Measurements from ENCODE around the gene SENP6.

The SENP6 gene

GRCh38 chr6:75745404-75745803, 143.7 kb downstream of the SENP6 start:
- Histone ChIP-seq H3K4me3 (ENCODE audit: low read length) (no peak overlapping the region), H3K36me3 (ENCODE audit: control insufficient read depth, insufficient read depth, low read length) (no peaks in the 10 kb centered on the region), H3K9me3 (ENCODE audit: control insufficient read depth, insufficient read depth, low read length) (no peaks in the 10 kb centered on the region), H3K27me3 (ENCODE audit: control insufficient read depth, insufficient read depth, low read length) (no peaks in the 10 kb centered on the region), H3K4me1 (ENCODE audit: control insufficient read depth, insufficient read depth, low read length) (no peaks in the 10 kb centered on the region), H3K27ac (ENCODE audit: low read length) (no peak overlapping the region)
- no peak for DNase-seq (ENCODE audit: low read depth, low spot score)
- no CpG with 5 or more reads among the region's 3 CpGs for WGBS (ENCODE audit: insufficient coverage, insufficient read length)

- Histone ChIP-seq H3K9me3 (ENCODE audit: control insufficient read depth, insufficient read depth, low read length) (no peaks in the 10 kb centered on the region), H3K36me3 (ENCODE audit: control insufficient read depth, insufficient read depth, low read length) (no peaks in the 10 kb centered on the region), H3K27ac (ENCODE audit: low read length) (no peak overlapping the region), H3K27me3 (ENCODE audit: control insufficient read depth, insufficient read depth, low read length) (no peaks in the 10 kb centered on the region), H3K4me3 (ENCODE audit: low read length) (no peak overlapping the region), H3K4me1 (ENCODE audit: control insufficient read depth, insufficient read depth, low read length) (no peaks in the 10 kb centered on the region)
- WGBS (ENCODE audit: insufficient coverage, insufficient read length) = no CpG with 5 or more reads among the region's 2 CpGs
- no peak for DNase-seq (ENCODE audit: low read depth, low spot score)
Observed at GRCh38 chr6:75746221-75746620, 144.5 kb downstream of the SENP6 start.

- no CpG with 5 or more reads among the region's 9 CpGs for WGBS (ENCODE audit: insufficient coverage, insufficient read length)
- Histone ChIP-seq H3K4me1 (ENCODE audit: control insufficient read depth, insufficient read depth, low read length) (no peaks in the 10 kb centered on the region), H3K4me3 (ENCODE audit: low read length) (no peak overlapping the region), H3K9me3 (ENCODE audit: control insufficient read depth, insufficient read depth, low read length) (no peaks in the 10 kb centered on the region), H3K36me3 (ENCODE audit: control insufficient read depth, insufficient read depth, low read length) (no peaks in the 10 kb centered on the region), H3K27ac (ENCODE audit: low read length) (no peak overlapping the region), H3K27me3 (ENCODE audit: control insufficient read depth, insufficient read depth, low read length) (no peaks in the 10 kb centered on the region)
- DNase-seq (ENCODE audit: low read depth, low spot score) = no peak
Observed at GRCh38 chr6:75747152-75747992, 145.7 kb downstream of the SENP6 start.

- peak overlapping the region; percentile 59; the same call in 1 of the 2 replicates for H3K4me3 ChIP-seq (ENCODE audit: low read length)
- no peaks in the 10 kb centered on the region for H3K9me3 ChIP-seq (ENCODE audit: control insufficient read depth, insufficient read depth, low read length)
- no peak overlapping the region for H3K27ac ChIP-seq (ENCODE audit: low read length)
- WGBS (ENCODE audit: insufficient coverage, insufficient read length) = no CpG with 5 or more reads among the region's 17 CpGs
- H3K27me3 ChIP-seq (ENCODE audit: control insufficient read depth, insufficient read depth, low read length) = no peaks in the 10 kb centered on the region
- H3K4me1 ChIP-seq (ENCODE audit: control insufficient read depth, insufficient read depth, low read length) = no peaks in the 10 kb centered on the region
- DNase-seq (ENCODE audit: low read depth, low spot score) = no peak
- no peaks in the 10 kb centered on the region for H3K36me3 ChIP-seq (ENCODE audit: control insufficient read depth, insufficient read depth, low read length)
Observed at GRCh38 chr6:75748003-75748742, 146.5 kb downstream of the SENP6 start.

GRCh38 chr6:75748743-75749538, 147.3 kb downstream of the SENP6 start, which contains the start of gene MYO6:
MYO6 (plus strand) TSS chr6:75749239; CDS start chr6:75817548, 68,309 bp downstream.
- Histone ChIP-seq H3K27me3 (ENCODE audit: control insufficient read depth, insufficient read depth, low read length) (no peaks in the 10 kb centered on the region), H3K4me1 (ENCODE audit: control insufficient read depth, insufficient read depth, low read length) (no peaks in the 10 kb centered on the region), H3K4me3 (ENCODE audit: low read length) (peak within 1 kb of the TSS; percentile 59), H3K36me3 (ENCODE audit: control insufficient read depth, insufficient read depth, low read length) (no peaks in the 10 kb centered on the region), H3K9me3 (ENCODE audit: control insufficient read depth, insufficient read depth, low read length) (no peaks in the 10 kb centered on the region), H3K27ac (ENCODE audit: low read length) (no peak within 1 kb of the TSS)
- no CpG with 5 or more reads among the region's 97 CpGs for WGBS (ENCODE audit: insufficient coverage, insufficient read length)
- no peak for DNase-seq (ENCODE audit: low read depth, low spot score)

- DNase-seq (ENCODE audit: low read depth, low spot score) = no peak
- Histone ChIP-seq H3K9me3 (ENCODE audit: control insufficient read depth, insufficient read depth, low read length) (no peaks in the 10 kb centered on the region), H3K27me3 (ENCODE audit: control insufficient read depth, insufficient read depth, low read length) (no peaks in the 10 kb centered on the region), H3K4me1 (ENCODE audit: control insufficient read depth, insufficient read depth, low read length) (no peaks in the 10 kb centered on the region), H3K4me3 (ENCODE audit: low read length) (no peak overlapping the region), H3K36me3 (ENCODE audit: control insufficient read depth, insufficient read depth, low read length) (no peaks in the 10 kb centered on the region), H3K27ac (ENCODE audit: low read length) (no peak overlapping the region)
- no CpG with 5 or more reads among the region's 2 CpGs for WGBS (ENCODE audit: insufficient coverage, insufficient read length)
Observed at GRCh38 chr6:75751443-75751842, 149.8 kb downstream of the SENP6 start.

- no CpG with 5 or more reads among the region's 3 CpGs for WGBS (ENCODE audit: insufficient coverage, insufficient read length)
- DNase-seq (ENCODE audit: low read depth, low spot score) = no peak
- Histone ChIP-seq H3K9me3 (ENCODE audit: control insufficient read depth, insufficient read depth, low read length) (no peaks in the 10 kb centered on the region), H3K4me1 (ENCODE audit: control insufficient read depth, insufficient read depth, low read length) (no peaks in the 10 kb centered on the region), H3K36me3 (ENCODE audit: control insufficient read depth, insufficient read depth, low read length) (no peaks in the 10 kb centered on the region), H3K27me3 (ENCODE audit: control insufficient read depth, insufficient read depth, low read length) (no peaks in the 10 kb centered on the region), H3K4me3 (ENCODE audit: low read length) (no peak overlapping the region), H3K27ac (ENCODE audit: low read length) (no peak overlapping the region)
Observed at GRCh38 chr6:75752365-75752764, 150.7 kb downstream of the SENP6 start.

GRCh38 chr6:75755704-75756103, 154.0 kb downstream of the SENP6 start:
- Histone ChIP-seq H3K9me3 (ENCODE audit: control insufficient read depth, insufficient read depth, low read length) (no peaks in the 10 kb centered on the region), H3K36me3 (ENCODE audit: control insufficient read depth, insufficient read depth, low read length) (no peaks in the 10 kb centered on the region), H3K27me3 (ENCODE audit: control insufficient read depth, insufficient read depth, low read length) (no peaks in the 10 kb centered on the region), H3K4me3 (ENCODE audit: low read length) (no peak overlapping the region), H3K4me1 (ENCODE audit: control insufficient read depth, insufficient read depth, low read length) (no peaks in the 10 kb centered on the region), H3K27ac (ENCODE audit: low read length) (no peak overlapping the region)
- WGBS (ENCODE audit: insufficient coverage, insufficient read length) = no CpG with 5 or more reads among the region's 5 CpGs
- no peak for DNase-seq (ENCODE audit: low read depth, low spot score)

GRCh38 chr6:75757295-75757694, 155.6 kb downstream of the SENP6 start:
- H3K4me3 ChIP-seq (ENCODE audit: low read length) = no peak overlapping the region
- no CpG with 5 or more reads among the region's 3 CpGs for WGBS (ENCODE audit: insufficient coverage, insufficient read length)
- no peaks in the 10 kb centered on the region for H3K4me1 ChIP-seq (ENCODE audit: control insufficient read depth, insufficient read depth, low read length)
- H3K9me3 ChIP-seq (ENCODE audit: control insufficient read depth, insufficient read depth, low read length) = no peaks in the 10 kb centered on the region
- no peaks in the 10 kb centered on the region for H3K27me3 ChIP-seq (ENCODE audit: control insufficient read depth, insufficient read depth, low read length)
- DNase-seq (ENCODE audit: low read depth, low spot score) = no peak
- H3K36me3 ChIP-seq (ENCODE audit: control insufficient read depth, insufficient read depth, low read length) = no peaks in the 10 kb centered on the region
- no peak overlapping the region for H3K27ac ChIP-seq (ENCODE audit: low read length)

GRCh38 chr6:75758061-75758460, 156.4 kb downstream of the SENP6 start:
- Histone ChIP-seq H3K27me3 (ENCODE audit: control insufficient read depth, insufficient read depth, low read length) (no peaks in the 10 kb centered on the region), H3K9me3 (ENCODE audit: control insufficient read depth, insufficient read depth, low read length) (no peaks in the 10 kb centered on the region), H3K4me3 (ENCODE audit: low read length) (no peak overlapping the region), H3K27ac (ENCODE audit: low read length) (no peak overlapping the region), H3K36me3 (ENCODE audit: control insufficient read depth, insufficient read depth, low read length) (no peaks in the 10 kb centered on the region), H3K4me1 (ENCODE audit: control insufficient read depth, insufficient read depth, low read length) (no peaks in the 10 kb centered on the region)
- DNase-seq (ENCODE audit: low read depth, low spot score) = no peak
- WGBS (ENCODE audit: insufficient coverage, insufficient read length) = no CpG with 5 or more reads among the region's 5 CpGs
